Endothelial cell of umbilical vein (primary cell): ENCODE measurements around the gene TACC3.

ENCODE experiments used
- EZH2 ChIP-seq: IDR thresholded peaks from 2 replicates; pipeline ENCODE4 v1.6.1; 2012; ENCODE audit warnings: borderline replicate concordance, low read depth, mild to moderate bottlenecking, moderate library complexity, low read length, inconsistent platforms; ENCODE audit not compliant: severe bottlenecking
- MYC ChIP-seq: IDR thresholded peaks from one replicate; pipeline ENCODE4 v1.6.1; 2011; ENCODE audit warnings: mild to moderate bottlenecking, low read depth, low read length
- POLR2A ChIP-seq: IDR thresholded peaks from 2 replicates; pipeline ENCODE4 v1.6.1; 2012; ENCODE audit warnings: low read depth, mild to moderate bottlenecking, control low read depth, low read length
- TF ChIP-seq, protein P1 (sequence below), 2 donors: IDR thresholded peaks; 1 replicate in 1 of 2; 2 replicates in 1 of 2; pipeline ENCODE4 v1.5.1; 2011; ENCODE audit warnings: low read length in 2 of 2, mild to moderate bottlenecking in 2 of 2, moderate library complexity in 2 of 2, control low read depth in 1 of 2, inconsistent platforms in 1 of 2, low read depth in 1 of 2; ENCODE audit not compliant: insufficient read depth in 1 of 2; ENCODE audit errors: extremely low read depth in 1 of 2

DNA sequence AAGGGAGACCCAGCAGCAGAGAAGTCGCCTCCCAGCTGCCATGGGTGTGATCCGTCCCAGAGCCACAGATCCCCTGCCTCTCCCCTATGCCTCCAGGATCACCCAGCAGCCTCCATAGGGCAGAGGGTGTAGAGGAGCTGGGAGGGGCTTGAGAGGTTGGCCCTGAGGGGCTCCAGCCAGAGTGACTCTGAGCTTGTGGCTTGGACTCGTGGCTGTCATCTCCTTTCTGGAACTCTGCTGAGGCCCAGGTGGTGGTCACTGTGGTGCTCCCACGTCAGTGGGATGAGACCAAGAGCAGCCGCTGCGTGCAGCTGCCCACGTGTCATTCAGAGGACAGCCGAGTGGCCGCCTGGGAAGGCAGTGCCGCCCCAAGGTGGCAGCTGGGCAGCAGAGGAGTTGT lies 4.2 kb downstream of the TACC3 start:
- TF ChIP-seq, protein P1, sequence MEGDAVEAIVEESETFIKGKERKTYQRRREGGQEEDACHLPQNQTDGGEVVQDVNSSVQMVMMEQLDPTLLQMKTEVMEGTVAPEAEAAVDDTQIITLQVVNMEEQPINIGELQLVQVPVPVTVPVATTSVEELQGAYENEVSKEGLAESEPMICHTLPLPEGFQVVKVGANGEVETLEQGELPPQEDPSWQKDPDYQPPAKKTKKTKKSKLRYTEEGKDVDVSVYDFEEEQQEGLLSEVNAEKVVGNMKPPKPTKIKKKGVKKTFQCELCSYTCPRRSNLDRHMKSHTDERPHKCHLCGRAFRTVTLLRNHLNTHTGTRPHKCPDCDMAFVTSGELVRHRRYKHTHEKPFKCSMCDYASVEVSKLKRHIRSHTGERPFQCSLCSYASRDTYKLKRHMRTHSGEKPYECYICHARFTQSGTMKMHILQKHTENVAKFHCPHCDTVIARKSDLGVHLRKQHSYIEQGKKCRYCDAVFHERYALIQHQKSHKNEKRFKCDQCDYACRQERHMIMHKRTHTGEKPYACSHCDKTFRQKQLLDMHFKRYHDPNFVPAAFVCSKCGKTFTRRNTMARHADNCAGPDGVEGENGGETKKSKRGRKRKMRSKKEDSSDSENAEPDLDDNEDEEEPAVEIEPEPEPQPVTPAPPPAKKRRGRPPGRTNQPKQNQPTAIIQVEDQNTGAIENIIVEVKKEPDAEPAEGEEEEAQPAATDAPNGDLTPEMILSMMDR (IDR thresholded peaks at IDR 0.05; ENCODE audit: extremely low read depth in 1 of 2, insufficient read depth in 1 of 2, low read depth in 1 of 2, low read length in 2 of 2) = no peak
- no peak for TF ChIP-seq EZH2
- TF ChIP-seq POLR2A = no peak
- no peak for TF ChIP-seq MYC
